Stimulated activated memory B cell treated with anti-CD40 and anti-IgM and Interleukin-4, amounts not matched to agents 10 μg/mL and 1 μg/mL and 100 μg/mL, for 72 hours (primary cell): Measurements from ENCODE around the gene TOP3B.
"Not testable (repeated sequence)": the region's sequence is repeated elsewhere in the genome, so short reads cannot be mapped to it uniquely, and the experiment has no call there.

Experiments used
- ATAC-seq: fragments of 150-1000 bp; cut with Tn5 transposase; 2 replicates; pipeline ENCODE4 v1.10.0; 2021
- H3K27ac Mint-ChIP-seq: one replicate; pipeline ENCODE4 v1.8.0; 2022; ENCODE audit warnings: mild to moderate bottlenecking, mixed read lengths
- H3K27me3 Mint-ChIP-seq: one replicate; pipeline ENCODE4 v1.8.0; 2022; ENCODE audit warnings: mixed read lengths
- H3K36me3 Mint-ChIP-seq: one replicate; pipeline ENCODE4 v1.8.0; 2022; ENCODE audit warnings: mixed read lengths
- H3K4me1 Mint-ChIP-seq: one replicate; pipeline ENCODE4 v1.8.0; 2022; ENCODE audit warnings: mixed read lengths
- H3K4me3 Mint-ChIP-seq: one replicate; pipeline ENCODE4 v1.8.0; 2022; ENCODE audit warnings: mild to moderate bottlenecking, moderate library complexity, mixed read lengths
- H3K9me3 Mint-ChIP-seq: one replicate; pipeline ENCODE4 v1.8.0; 2022; ENCODE audit warnings: mixed read lengths

The TOP3B gene

DNA sequence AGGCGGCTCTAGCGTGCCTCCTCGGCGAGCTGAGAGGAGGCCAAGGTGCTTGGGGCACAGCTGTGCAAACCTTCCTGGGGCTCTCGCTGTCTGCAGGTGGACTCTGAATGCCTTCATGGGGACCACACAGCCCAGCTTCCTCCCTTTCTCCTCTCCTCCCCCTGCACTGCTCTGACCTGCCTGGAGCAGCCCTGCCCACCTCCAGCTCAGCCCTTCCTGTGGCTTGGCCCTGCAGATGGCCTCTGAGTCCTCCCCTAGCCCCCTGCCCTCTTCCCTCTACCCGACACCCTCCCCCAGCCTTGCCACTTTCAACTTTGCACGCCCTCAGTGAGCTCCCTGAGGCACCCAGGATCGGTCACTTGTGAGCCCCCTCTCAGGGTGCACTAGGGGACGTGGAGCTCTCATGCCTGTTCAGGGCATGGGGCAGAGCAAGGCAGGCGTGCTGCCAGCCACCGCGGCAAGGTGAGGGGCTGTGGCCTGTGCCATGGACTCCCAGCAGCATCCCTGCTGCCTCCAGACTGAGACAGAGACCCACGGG lies 61.3 kb downstream of the TOP3B start:
- H3K36me3 Mint-ChIP-seq = peaks cover 15% of the 10 kb centered on the region
- H3K27me3 Mint-ChIP-seq = no peaks in the 10 kb centered on the region
- no peaks in the 10 kb centered on the region for H3K4me1 Mint-ChIP-seq
- ATAC-seq = no peak
- H3K9me3 Mint-ChIP-seq = no peaks in the 10 kb centered on the region
- H3K4me3 Mint-ChIP-seq = no peak overlapping the region
- no peak overlapping the region for H3K27ac Mint-ChIP-seq

GRCh38 chr22:21920341-21921183 lies 62.0 kb downstream of the TOP3B start:
- Mint-ChIP-seq H3K9me3 (no peaks in the 10 kb centered on the region), H3K36me3 (peaks cover 11% of the 10 kb centered on the region), H3K27me3 (no peaks in the 10 kb centered on the region), H3K4me1 (no peaks in the 10 kb centered on the region), H3K27ac (no peak overlapping the region), H3K4me3 (no peak overlapping the region)
- ATAC-seq = no peak

DNA sequence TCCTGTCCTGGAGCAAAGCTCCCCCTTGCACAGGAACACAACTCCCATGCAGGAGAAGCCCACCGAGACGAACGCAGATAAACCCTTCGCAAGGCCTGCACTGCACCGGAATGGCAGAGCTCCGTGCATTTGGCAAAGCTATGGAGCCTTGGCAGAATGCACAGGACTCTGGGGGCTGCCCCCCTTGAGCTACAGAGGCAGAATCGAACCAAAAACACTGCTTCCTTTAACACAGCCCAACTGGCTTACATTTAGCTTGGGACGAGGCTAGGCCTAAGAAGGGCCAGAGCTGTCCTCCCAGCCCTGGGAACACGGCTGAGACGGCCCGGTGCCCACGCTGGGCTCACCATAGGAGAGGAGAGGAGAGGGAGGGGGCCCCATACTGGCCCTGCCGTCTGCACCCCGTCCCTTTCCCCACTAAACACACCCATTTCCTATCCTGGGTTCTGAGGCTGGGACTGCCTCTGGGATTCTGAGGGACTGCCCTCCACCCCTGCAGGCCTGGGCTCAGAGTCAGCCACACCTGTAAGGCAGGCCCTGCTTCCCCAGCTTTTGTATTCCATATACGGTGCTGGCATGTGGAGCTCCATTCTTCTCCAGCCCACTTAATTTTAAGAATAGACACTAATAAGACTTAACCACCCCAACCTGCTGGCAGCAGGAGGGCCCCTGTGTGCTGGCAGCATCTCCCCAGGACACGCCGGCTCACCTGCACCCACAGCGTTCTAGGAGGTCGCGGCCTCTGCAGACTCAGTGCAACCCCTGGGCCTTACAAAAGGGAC lies 62.9 kb downstream of the TOP3B start:
- Mint-ChIP-seq H3K9me3 (no peaks in the 10 kb centered on the region), H3K27me3 (no peaks in the 10 kb centered on the region), H3K36me3 (peaks cover 6% of the 10 kb centered on the region), H3K27ac (no peak overlapping the region), H3K4me3 (no peak overlapping the region), H3K4me1 (no peaks in the 10 kb centered on the region)
- no peak for ATAC-seq

DNA sequence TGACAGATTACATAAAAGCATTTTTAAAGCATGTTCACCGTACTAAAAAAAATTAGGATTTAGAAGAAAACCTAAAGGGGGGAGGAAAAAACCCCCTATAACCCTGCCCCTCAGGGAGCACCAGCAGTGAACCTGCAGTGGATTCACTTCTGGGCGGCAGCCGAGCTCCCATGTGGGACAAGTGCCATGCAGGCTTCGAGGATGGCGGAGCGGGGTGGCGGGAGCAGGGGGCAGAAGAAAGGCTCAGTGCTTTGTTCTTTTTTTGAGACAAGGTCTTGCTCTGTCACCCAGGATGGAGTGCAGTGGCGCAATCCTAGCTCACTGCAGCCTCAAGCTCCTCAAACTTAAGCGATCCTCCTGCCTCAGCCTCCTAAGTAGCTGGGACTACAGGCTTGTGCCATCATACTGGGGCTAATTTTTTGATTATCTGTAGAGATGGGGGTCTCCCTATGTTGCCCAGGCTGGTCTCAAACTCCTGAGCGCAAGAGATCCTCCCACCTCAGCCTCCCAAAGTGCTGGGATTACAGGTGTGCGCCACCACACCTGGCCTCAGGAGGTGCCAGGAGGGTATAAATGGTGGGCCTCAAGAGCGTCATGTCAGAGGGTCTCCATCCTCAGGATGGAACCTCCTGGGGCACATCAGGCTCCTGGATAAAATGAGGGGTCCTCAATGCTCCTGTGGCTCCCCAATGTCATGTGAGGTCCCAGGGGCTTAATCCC lies 64.0 kb downstream of the TOP3B start:
- Mint-ChIP-seq H3K4me1 (no peaks in the 10 kb centered on the region), H3K4me3 (no peak overlapping the region), H3K36me3 (peaks cover 2% of the 10 kb centered on the region), H3K27ac (no peak overlapping the region), H3K27me3 (no peaks in the 10 kb centered on the region), H3K9me3 (no peaks in the 10 kb centered on the region)
- ATAC-seq = no peak

- no peaks in the 10 kb centered on the region for H3K9me3 Mint-ChIP-seq
- H3K4me1 Mint-ChIP-seq = no peaks in the 10 kb centered on the region
- H3K27me3 Mint-ChIP-seq = no peaks in the 10 kb centered on the region
- no peak overlapping the region for H3K27ac Mint-ChIP-seq
- no peak overlapping the region for H3K4me3 Mint-ChIP-seq
- ATAC-seq = no peak
- no peaks in the 10 kb centered on the region for H3K36me3 Mint-ChIP-seq
These were observed 64.7 kb downstream of the TOP3B start for GRCh38 chr22:21917959-21918261.

GRCh38 chr22:21917181-21917958 lies 65.2 kb downstream of the TOP3B start:
- Mint-ChIP-seq H3K27ac (no peak overlapping the region), H3K9me3 (no peaks in the 10 kb centered on the region), H3K4me3 (no peak overlapping the region), H3K4me1 (no peaks in the 10 kb centered on the region), H3K36me3 (no peaks in the 10 kb centered on the region), H3K27me3 (no peaks in the 10 kb centered on the region)
- ATAC-seq = no peak

- Mint-ChIP-seq H3K36me3 (no peaks in the 10 kb centered on the region), H3K4me3 (no peak overlapping the region), H3K27me3 (no peaks in the 10 kb centered on the region), H3K4me1 (no peaks in the 10 kb centered on the region), H3K27ac (no peak overlapping the region), H3K9me3 (no peaks in the 10 kb centered on the region)
- ATAC-seq = no peak
These were observed 66.2 kb downstream of the TOP3B start for GRCh38 chr22:21916309-21916918.

GRCh38 chr22:21915624-21916308 lies 66.8 kb downstream of the TOP3B start:
- Mint-ChIP-seq H3K4me1 (no peaks in the 10 kb centered on the region), H3K4me3 (no peak overlapping the region), H3K9me3 (no peaks in the 10 kb centered on the region), H3K36me3 (no peaks in the 10 kb centered on the region), H3K27me3 (no peaks in the 10 kb centered on the region), H3K27ac (no peak overlapping the region)
- ATAC-seq = no peak

- not testable (repeated sequence) for H3K4me3 Mint-ChIP-seq, ATAC-seq, H3K36me3 Mint-ChIP-seq, H3K4me1 Mint-ChIP-seq, H3K27ac Mint-ChIP-seq, H3K27me3 Mint-ChIP-seq, H3K9me3 Mint-ChIP-seq
These were observed 68.4 kb downstream of the TOP3B start for GRCh38 chr22:21914033-21914642.

DNA sequence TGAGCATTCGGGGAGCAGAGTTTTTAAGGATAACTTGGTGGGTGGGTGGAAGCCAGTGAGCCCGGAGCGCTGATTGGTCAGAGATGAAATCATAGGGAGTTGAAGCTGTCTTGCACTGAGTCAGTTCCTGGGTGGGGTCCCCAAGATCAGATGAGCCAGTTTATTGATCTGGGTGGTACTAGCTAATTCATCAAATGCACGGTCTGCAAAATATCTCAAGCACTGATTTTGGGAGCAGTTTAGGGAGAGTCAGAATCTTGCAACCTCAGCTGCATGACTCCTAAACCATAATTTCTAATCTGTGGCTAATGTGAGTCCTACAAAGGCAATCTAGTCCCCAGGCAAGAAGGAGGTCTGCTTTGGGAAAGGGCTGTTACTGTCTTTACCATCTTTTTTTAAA lies 72.2 kb downstream of the TOP3B start:
- H3K36me3 Mint-ChIP-seq, H3K27me3 Mint-ChIP-seq, ATAC-seq, H3K27ac Mint-ChIP-seq, H3K9me3 Mint-ChIP-seq, H3K4me3 Mint-ChIP-seq, H3K4me1 Mint-ChIP-seq: not testable (repeated sequence)

- peaks cover 8% of the 10 kb centered on the region for H3K36me3 Mint-ChIP-seq
- H3K27ac Mint-ChIP-seq = no peak overlapping the region
- H3K27me3 Mint-ChIP-seq = no peaks in the 10 kb centered on the region
- ATAC-seq = no peak
- H3K9me3 Mint-ChIP-seq = no peaks in the 10 kb centered on the region
- H3K4me3 Mint-ChIP-seq = no peak overlapping the region
- no peaks in the 10 kb centered on the region for H3K4me1 Mint-ChIP-seq
These were observed 72.7 kb downstream of the TOP3B start for GRCh38 chr22:21909871-21910270.

DNA sequence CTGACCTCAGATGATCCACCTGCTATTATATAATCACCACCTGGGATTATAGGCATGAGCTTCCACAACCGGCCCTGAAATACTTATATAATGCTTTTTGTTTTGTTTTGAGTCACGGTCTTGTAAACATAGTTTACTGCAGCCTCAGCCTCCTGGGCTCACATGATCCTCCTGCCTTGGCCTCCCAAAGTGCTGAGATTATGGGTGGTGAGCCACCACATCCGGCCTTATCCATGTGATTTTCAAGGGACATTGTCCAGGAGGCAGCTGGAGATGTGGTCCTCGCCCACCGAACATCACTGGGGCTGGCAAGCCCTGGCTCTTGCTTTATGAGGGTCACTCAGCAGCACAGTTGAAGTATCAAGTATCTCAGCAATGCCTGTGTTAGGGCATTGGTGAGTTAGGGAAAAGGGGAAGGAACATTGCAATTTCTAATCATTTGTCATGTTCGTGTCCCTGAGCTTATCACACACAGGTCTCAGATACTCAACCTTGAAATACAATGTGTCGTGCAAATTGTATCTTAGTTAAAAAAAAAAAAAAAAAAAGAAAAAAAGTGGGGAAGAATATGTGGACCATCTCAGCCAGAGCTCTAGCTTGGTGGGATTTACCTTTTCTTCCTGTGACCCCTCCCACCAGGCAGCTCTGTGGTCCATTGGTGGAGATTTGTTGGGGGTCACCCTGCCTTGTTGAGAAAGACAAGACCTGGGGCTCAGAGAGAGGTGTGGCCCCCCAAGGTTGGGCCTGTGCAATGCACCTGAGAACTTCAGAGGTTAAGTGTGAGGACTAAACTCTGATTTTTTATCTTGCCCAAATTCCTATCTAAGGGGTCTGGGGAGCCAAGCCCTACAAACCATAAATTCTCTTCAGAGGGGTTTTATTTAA lies 74.7 kb downstream of the TOP3B start:
- peaks cover 15% of the 10 kb centered on the region for H3K36me3 Mint-ChIP-seq
- H3K4me1 Mint-ChIP-seq = no peaks in the 10 kb centered on the region
- peaks cover 8% of the 10 kb centered on the region for H3K27me3 Mint-ChIP-seq
- ATAC-seq = no peak
- no peaks in the 10 kb centered on the region for H3K9me3 Mint-ChIP-seq
- H3K27ac Mint-ChIP-seq = no peak overlapping the region
- no peak overlapping the region for H3K4me3 Mint-ChIP-seq
